Heart right ventricle (tissue), 16 donors: ENCODE data around the gene ANXA6. TPM values are rescaled to one million over a fixed set of nuclear protein-coding genes. Genes with fewer than 3 reads are reported as not detected.

ENCODE experiments used
- ATAC-seq, 8 donors: fragments of 200-7000 bp; cut with Tn5 transposase; one replicate each; pipeline ENCODE4 v1.9.1; 2020; ENCODE audit warnings: mild to moderate bottlenecking in 8 of 8, moderate library complexity in 8 of 8, moderate number of reproducible peaks in 1 of 8
- DNase-seq, 2 donors: peaks; one replicate each; pipeline ENCODE4 v3.0.0-alpha.2; 2020
- H3K27ac ChIP-seq, 10 donors: fragments of 200-600 bp; sonication (generic) in 2 of 10; one replicate each; pipeline versions ENCODE4 v1.5.0 to v1.8.0; 2020 to 2022; ENCODE audit warnings: mild to moderate bottlenecking in 3 of 10
- H3K27me3 ChIP-seq, 7 donors: fragments of 200-600 bp; one replicate each; pipeline ENCODE4 v1.8.0; 2021 to 2022; ENCODE audit warnings: mild to moderate bottlenecking in 2 of 7
- H3K36me3 ChIP-seq, 9 donors: fragments of 200-600 bp; sonication (generic) in 1 of 9; one replicate each; pipeline versions ENCODE4 v1.5.0 to v1.8.0; 2020 to 2022; ENCODE audit warnings: mild to moderate bottlenecking in 2 of 9
- H3K4me1 ChIP-seq, 9 donors: fragments of 200-600 bp; sonication (generic) in 1 of 9; one replicate each; pipeline versions ENCODE4 v1.5.0 to v1.8.0; 2020 to 2022; ENCODE audit warnings: mild to moderate bottlenecking in 4 of 9
- H3K4me3 ChIP-seq, 10 donors: fragments of 200-600 bp; sonication (generic) in 2 of 10; one replicate each; pipeline versions ENCODE4 v1.5.0 to v1.8.0; 2020 to 2022; ENCODE audit warnings: mild to moderate bottlenecking in 7 of 10, moderate library complexity in 2 of 10
- H3K9me3 ChIP-seq, 11 donors: fragments of 200-600 bp in 10 of 11; sonication (generic) in 2 of 11; one replicate each; pipeline versions ENCODE4 v1.5.0 to v1.8.0; 2013 to 2022; ENCODE audit warnings: mild to moderate bottlenecking in 2 of 11, control low read depth in 1 of 11, moderate library complexity in 1 of 11
- CTCF ChIP-seq, 9 donors: fragments of 200-600 bp; sonication (generic) in 2 of 9; IDR thresholded peaks; one replicate each; pipeline versions ENCODE4 v1.5.0 to v1.8.0; 2021 to 2022; ENCODE audit warnings: antibody characterized with exemption in 9 of 9, mild to moderate bottlenecking in 5 of 9, moderate library complexity in 1 of 9
- WGBS, 2 donors: extraction: QIAGEN DNeasy Blood & Tissue Kit; methylation state at CpG; one replicate each; pipeline ENCODE4 v1.1.7; 2013; ENCODE audit warnings: inconsistent platforms in 1 of 2; 5-methylcytosine and 5-hydroxymethylcytosine counted together
- intact Hi-C, 10 donors: fragments of 100-400 bp; cut with DNase I; formaldehyde crosslinking; loops; one replicate each; pipeline versions ENCODE4 v1.11.1 to v1.14.2; 2022
- polyA plus RNA-seq, 2 donors: library from polyadenylated mRNA; stranded (reverse); fragments of 200-250 nt; gene quantifications; one replicate each; pipeline ENCODE4 v1.2.3, GENCODE V29; 2013
- total RNA-seq, 10 donors: library from RNA; stranded (reverse); fragmentation: NEBNext Ultra II Directional in 3 of 10; extraction: Animal tissue kit (Norgen Biotek cat#: 25700) in 3 of 10; gene quantifications; one replicate each; pipeline versions ENCODE4 v1.2.1 to v1.2.4, GENCODE V29; 2021 to 2023
- donor health status: Arrhythmogenic right ventricular cardiomyopathy.
- donor health status: ischemic (EF 13 %, LVEDD 7.1; RV severe dilation, severe dysfunction).
- donor health status: healthy with polysubstance abuse.
- donor health status: DM: no; HTN: yes; CAD: no.
- donor health status: DM: no; HTN: no; CAD: no.
- donor health status: ischemic (EF 25% LVEDD 6.9; RV normal size, moderate dysfunction).
- donor health status: ischemic (EF 25% LVEDD 5.7; RV mildly dilated, moderate dysfunction).
- donor health status: healthy.
- donor health status: DM: yes; HTN: yes; CAD: no.
- donor health status: Ischemic cardiomyopathy.
- donor health status: ischemic (EF 35%, LVEDD 5.7; RV mildly dilated, moderate dysfunction).
- donor health status: nonischemic (EF 11% LVEDD 7.7; RV severe dilation, severe dysfunction).
- donor health status: DM: yes; HTN: yes; CAD: no.
- donor health status: PGD.
- donor health status: ischemic (EF 29% LVEDD 5.4; RV normal size, mild dysfunction).
- donor health status: nonischemic (EF 23%, LVEDD 6.1; RV moderate dilation, normal function).

The ANXA6 gene
- total and polyA plus RNA-seq, 12 donors, result 137 to 275 (median 218) TPM

DNA sequence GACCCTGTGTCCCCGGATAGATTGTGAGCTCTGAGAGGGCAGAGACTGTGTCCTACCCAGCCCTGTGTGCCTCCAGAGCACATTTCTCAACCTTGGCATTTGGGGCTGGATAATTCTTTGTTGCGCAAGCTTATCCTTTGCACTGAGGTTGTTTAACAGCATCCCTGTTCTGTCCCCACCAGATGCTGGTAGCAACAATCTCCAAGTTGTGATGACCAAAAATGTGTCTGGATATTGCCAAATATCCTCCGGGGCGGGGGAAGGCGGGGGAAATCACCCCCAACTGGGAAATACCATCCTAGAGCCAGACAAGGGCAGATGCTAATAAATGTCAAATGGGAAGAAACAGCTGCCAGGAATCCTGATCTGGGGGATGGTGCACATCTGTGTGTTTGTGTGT, 52.8 kb downstream of the ANXA6 start:
- Histone ChIP-seq H3K36me3 (peaks cover 0 to 100% (median 23%) of the 10 kb centered on the region in 9 donors), H3K27ac (peak overlapping the region in 4 of 10 donors; percentile 21 to 41 (median 22)), H3K4me1 (peaks cover 15 to 71% (median 40%) of the 10 kb centered on the region in 9 donors), H3K9me3 (no peaks in the 10 kb centered on the region), H3K27me3 (no peaks in the 10 kb centered on the region), H3K4me3 (no peak overlapping the region)
- intact Hi-C loops, result loop anchor here in 1 of 10 donors (5.0 kb wide), 1 partner anchor 42 kb away; no protein-coding TSS in a partner anchor
- no peak for TF ChIP-seq CTCF (IDR thresholded peaks at IDR 0.05)
- no peak for DNase-seq
- WGBS, 2 donors, result 82 to 83% methylated on average over 5 of the region's 5 CpGs
- ATAC-seq, result peak in 4 of 8 donors; percentile 18 to 68 (median 30)

- Histone ChIP-seq H3K36me3 (peaks cover 0 to 76% (median 11%) of the 10 kb centered on the region in 9 donors), H3K4me1 (peaks cover 5 to 53% (median 20%) of the 10 kb centered on the region in 9 donors), H3K9me3 (no peaks in the 10 kb centered on the region), H3K27me3 (no peaks in the 10 kb centered on the region), H3K27ac (peak overlapping the region in 9 of 10 donors; percentile 17 to 59 (median 44)), H3K4me3 (no peak overlapping the region)
- DNase-seq (no peak), ATAC-seq (peak in 1 of 8 donors; percentile 3)
- intact Hi-C loops, result no loop called here
- 75 to 79% methylated on average over 4 of the region's 4 CpGs for WGBS, 2 donors
- TF ChIP-seq CTCF (IDR thresholded peaks at IDR 0.05), result no peak
Observed at GRCh38 chr5:151101746-151102145, 55.8 kb downstream of the ANXA6 start.

GRCh38 chr5:151101151-151101550, 56.4 kb downstream of the ANXA6 start:
- H3K27ac ChIP-seq, result peak overlapping the region in 9 of 10 donors; percentile 17 to 59 (median 44)
- intact Hi-C loops, result no loop called here
- peaks cover 7 to 59% (median 26%) of the 10 kb centered on the region in 9 donors for H3K4me1 ChIP-seq
- no peaks in the 10 kb centered on the region for H3K9me3 ChIP-seq
- 33 to 38% methylated on average over 9 of the region's 9 CpGs for WGBS, 2 donors
- TF ChIP-seq CTCF (IDR thresholded peaks at IDR 0.05), result no peak
- H3K36me3 ChIP-seq, result peaks cover 0 to 70% (median 8%) of the 10 kb centered on the region in 9 donors
- no peaks in the 10 kb centered on the region for H3K27me3 ChIP-seq
- DNase-seq (no peak), ATAC-seq (peak in 7 of 8 donors; percentile 19 to 60 (median 37))
- H3K4me3 ChIP-seq, result no peak overlapping the region

DNA sequence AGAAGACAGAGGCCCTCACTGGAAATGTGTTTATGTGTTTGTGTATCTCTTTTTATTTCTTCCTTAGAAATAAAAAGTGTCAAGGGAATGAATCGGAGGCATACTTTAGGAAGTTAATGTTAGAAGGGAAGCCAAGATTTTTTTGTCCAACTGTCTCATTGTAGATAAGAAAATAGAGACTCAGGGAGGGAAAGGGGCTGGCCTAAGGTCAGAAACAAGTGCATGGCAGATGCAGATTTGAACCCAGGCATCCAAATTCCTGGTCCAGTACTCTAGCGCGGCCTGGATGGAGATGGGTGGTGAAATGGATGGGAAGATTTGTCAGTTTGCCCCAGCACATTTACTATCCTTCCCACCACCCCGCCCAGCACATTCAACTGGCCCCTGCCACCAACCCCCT, 56.9 kb downstream of the ANXA6 start:
- intact Hi-C loops, result no loop called here

More for the DNA sequence above, 56.9 kb downstream of the ANXA6 start:
- Histone ChIP-seq H3K4me3 (no peak overlapping the region), H3K36me3 (peaks cover 0 to 66% (median 6%) of the 10 kb centered on the region in 9 donors), H3K9me3 (no peaks in the 10 kb centered on the region), H3K27ac (peak overlapping the region in 9 of 10 donors; percentile 17 to 59 (median 44)), H3K27me3 (no peaks in the 10 kb centered on the region), H3K4me1 (peaks cover 12 to 63% (median 30%) of the 10 kb centered on the region in 9 donors)
- 63 to 67% methylated on average over 4 of the region's 4 CpGs for WGBS, 2 donors
- DNase-seq, result no peak
- ATAC-seq, result no peak
- no peak for TF ChIP-seq CTCF (IDR thresholded peaks at IDR 0.05)
